HepG2 (cell line): ENCODE results near the gene ZNF747. TPM values are rescaled to one million over a fixed set of nuclear protein-coding genes. Genes with fewer than 3 reads are reported as not detected.
A peak's percentile ranks its signal among the peaks of the same experiment; 100 is the strongest.

Experiments
- ATAC-seq: fragments of 200-7000 bp; cut with Tn5 transposase; 3 replicates; pipeline ENCODE4 v1.9.1; 2020; ENCODE audit warnings: mild to moderate bottlenecking, moderate library complexity
- BruUV-seq: library from RNA; stranded (reverse); fragments of 400-500 nt; replicated peaks from 2 replicates; lab custom pipeline; 2021; lab: Mats Ljungman, UMichigan
- CTCF ChIA-PET: fragments of 300-600 bp; formaldehyde crosslinking; extraction: SDS; loops from one replicate; lab custom pipeline; 2021; ENCODE audit warnings: low total read pairs, inconsistent platforms, low intra/inter-chr PET ratio; lab: Yijun Ruan, JAX
- POLR2A ChIA-PET: fragments of 350-600 bp; sonication (Branson Sonifier 250); formaldehyde crosslinking; loops from one replicate; lab custom pipeline; 2020; ENCODE audit warnings: antibody characterized with exemption, inconsistent platforms; lab: Yijun Ruan, JAX
- DNase-seq: peaks from one replicate; pipeline ENCODE4 v3.0.0-alpha.2; 2015; ENCODE audit warnings: low spot score
- FAIRE-seq: peaks from 3 replicates; lab custom pipeline; 2011; peaks lifted over from hg19 to GRCh38; lab: Jason Lieb, UNC
- H2AFZ ChIP-seq: one replicate; pipeline ENCODE4 v1.6.1; 2011; ENCODE audit warnings: low read length, inconsistent platforms
- H3K27ac ChIP-seq: fragments of 300-600 bp; 3 replicates; pipeline ENCODE4 v1.8.0; 2011; ENCODE audit warnings: mixed run types, mild to moderate bottlenecking, mixed read lengths, low read length, inconsistent platforms; ENCODE audit not compliant: insufficient read depth; ENCODE audit errors: extremely low read length
- H3K27me3 ChIP-seq, 2 experiments: fragments of 200-600 bp in 1 of 2; 2 replicates in 1 of 2; 3 replicates in 1 of 2; pipeline versions ENCODE4 v1.6.0 to v1.8.0; 2011; ENCODE audit warnings: low read length in 2 of 2, mild to moderate bottlenecking in 2 of 2, moderate library complexity in 2 of 2, inconsistent platforms in 1 of 2; ENCODE audit not compliant: insufficient read depth in 2 of 2, control insufficient read depth in 1 of 2
- H3K36me3 ChIP-seq, 2 experiments: fragments of 200-600 bp in 1 of 2; replicated peaks in 1 of 2; 2 replicates in 1 of 2; 3 replicates in 1 of 2; pipeline versions ENCODE4 v1.5.1 to v1.8.0; 2011; ENCODE audit warnings: low read length in 2 of 2, inconsistent platforms in 1 of 2; ENCODE audit not compliant: insufficient read depth in 2 of 2, control insufficient read depth in 1 of 2
- H3K4me1 ChIP-seq: 2 replicates; pipeline ENCODE4 v1.5.1; 2012; ENCODE audit warnings: low read length, inconsistent platforms; ENCODE audit not compliant: insufficient read depth
- H3K4me2 ChIP-seq: 2 replicates; pipeline ENCODE4 v1.6.0; 2011; ENCODE audit warnings: low read depth, low read length, inconsistent platforms
- H3K4me3 ChIP-seq, 3 experiments: fragments of 200-600 bp in 1 of 3; sonication (generic), shearing (Covaris generic) in 1 of 3; replicated peaks in 1 of 3; 2 replicates each; pipeline ENCODE4 v1.5.1; 2011 to 2016; ENCODE audit warnings: low read length in 3 of 3, inconsistent platforms in 2 of 3, low read depth in 2 of 3, mild to moderate bottlenecking in 2 of 3, control low read depth in 1 of 3, mixed read lengths in 1 of 3; ENCODE audit not compliant: insufficient read depth in 1 of 3
- H3K79me2 ChIP-seq: one replicate; pipeline ENCODE4 v1.6.1; 2011; ENCODE audit warnings: low read length, inconsistent platforms; ENCODE audit not compliant: insufficient read depth
- H3K9ac ChIP-seq: 2 replicates; pipeline ENCODE4 v1.6.0; 2011; ENCODE audit warnings: mild to moderate bottlenecking, low read depth, low read length, inconsistent platforms; ENCODE audit not compliant: insufficient read depth
- H3K9me3 ChIP-seq: 2 replicates; pipeline ENCODE4 v1.5.1; 2012; ENCODE audit warnings: mild to moderate bottlenecking, low read length
- H4K20me1 ChIP-seq: 2 replicates; pipeline ENCODE4 v1.6.0; 2011; ENCODE audit warnings: inconsistent platforms, mild to moderate bottlenecking, low read length, moderate library complexity; ENCODE audit not compliant: insufficient read depth
- AGO2 ChIP-seq: fragments of 200-400 bp; formaldehyde crosslinking; optimal IDR thresholded peaks from 2 replicates; pipeline ENCODE3; 2017; ENCODE audit warnings: mild to moderate bottlenecking, low read depth, low read length, moderate library complexity
- ATF5 ChIP-seq: sonication (generic); formaldehyde crosslinking; IDR thresholded peaks from 2 replicates; pipeline ENCODE4 v1.4.0; 2020; ENCODE audit warnings: mild to moderate bottlenecking, low read depth, missing genetic modification reagents
- CREBL2 ChIP-seq: sonication (generic); formaldehyde crosslinking; IDR thresholded peaks from 2 replicates; pipeline ENCODE4 v1.8.1; 2023; ENCODE audit warnings: missing genetic modification reagents, mild to moderate bottlenecking, borderline replicate concordance
- KAT2B ChIP-seq: fragments of 150-350 bp; IDR thresholded peaks from 2 replicates; pipeline ENCODE4 v1.6.1; 2014; ENCODE audit warnings: low read depth, low read length, borderline replicate concordance
- MXD1 ChIP-seq: sonication (generic); formaldehyde crosslinking; IDR thresholded peaks from 2 replicates; pipeline ENCODE4 v1.4.0; 2020; ENCODE audit warnings: mild to moderate bottlenecking, missing genetic modification reagents
- NAIF1 ChIP-seq: sonication (generic); formaldehyde crosslinking; IDR thresholded peaks from 2 replicates; pipeline ENCODE4 v1.5.0; 2020; ENCODE audit warnings: mild to moderate bottlenecking, missing genetic modification reagents, borderline replicate concordance
- NFIC ChIP-seq: IDR thresholded peaks from 2 replicates; pipeline ENCODE4 v1.6.1; 2012; ENCODE audit warnings: mild to moderate bottlenecking, low read length, inconsistent platforms
- SETDB1 ChIP-seq: sonication (generic); formaldehyde crosslinking; IDR thresholded peaks from 2 replicates; pipeline ENCODE4 v1.5.1; 2020; ENCODE audit warnings: missing genetic modification reagents, mild to moderate bottlenecking, borderline replicate concordance
- SMYD3 ChIP-seq: sonication (generic); formaldehyde crosslinking; IDR thresholded peaks from 2 replicates; pipeline ENCODE4 v1.8.1; 2023; ENCODE audit warnings: mild to moderate bottlenecking, missing genetic modification reagents
- TRIM24 ChIP-seq: sonication (generic); formaldehyde crosslinking; IDR thresholded peaks from 2 replicates; pipeline ENCODE4 v1.8.0; 2022; ENCODE audit warnings: mild to moderate bottlenecking, missing genetic modification reagents
- ZFP36L2 ChIP-seq: sonication (generic); formaldehyde crosslinking; IDR thresholded peaks from 2 replicates; pipeline ENCODE4 v1.4.0; 2020; ENCODE audit warnings: missing genetic modification reagents
- ZNF282 ChIP-seq: fragments of 450-650 bp; IDR thresholded peaks from 2 replicates; pipeline ENCODE4 v1.6.1; 2018; ENCODE audit not compliant: partially characterized antibody
- ZNF431 ChIP-seq: sonication (generic); formaldehyde crosslinking; IDR thresholded peaks from 2 replicates; pipeline ENCODE4 v1.9.0; 2022; ENCODE audit warnings: missing genetic modification reagents, low read depth, mild to moderate bottlenecking, borderline replicate concordance
- ZNF781 ChIP-seq: sonication (generic); formaldehyde crosslinking; IDR thresholded peaks from 2 replicates; pipeline ENCODE4 v1.5.1; 2020; ENCODE audit warnings: borderline replicate concordance, mild to moderate bottlenecking, missing genetic modification reagents; ENCODE audit errors: not compliant biosample characterization
- WGBS: methylation state at CpG from one replicate; pipeline ENCODE4 v1.1.6; 2017; ENCODE audit warnings: low lambda C conversion rate; 5-methylcytosine and 5-hydroxymethylcytosine counted together
- in situ Hi-C: cut with HindIII; loops from 2 replicates; pipeline ENCODE4 v1.10.0; 2017; ENCODE audit warnings: low pct_unique_long_range_greater_than_20kb; ENCODE audit not compliant: extremely low pct_ligation_motif_present
- intact Hi-C: fragments of 100-400 bp; cut with micrococcal nuclease; formaldehyde crosslinking; loops from one replicate; pipeline ENCODE4 v1.10.0; 2022; ENCODE audit not compliant: unreplicated experiment
- polyA plus RNA-seq, 8 experiments: library from polyadenylated mRNA; depleted of rRNA in 3 of 8; stranded (reverse) in 7 of 8; unstranded in 1 of 8; fragments of >200 nt; fragmentation: Illumina TruSeq in 4 of 8; extraction: Trizol in 4 of 8; gene quantifications; 2 replicates each; pipeline versions ENCODE4 v1.2.1 to v1.2.3, GENCODE V29; 2011 to 2016; ENCODE audit warnings: low read depth in 4 of 8, missing spikeins in 1 of 8, mixed read lengths in 1 of 8; ENCODE audit not compliant: insufficient read depth in 1 of 8
- total RNA-seq, 5 experiments: library from RNA; depleted of rRNA; stranded (reverse); fragments of >200 nt; fragmentation: Illumina TruSeq; extraction: Trizol; gene quantifications; 2 replicates each; pipeline ENCODE4 v1.2.3, GENCODE V29; 2016; ENCODE audit warnings: low read depth in 1 of 5

The ZNF747 gene
- total and polyA plus RNA-seq, 2 of the 13 experiments (the other 11 are each of a cell fraction or from before 2014, with no cell fraction given), result 7.2 to 10.2 TPM

GRCh38 chr16:30582611-30583340 is 48.1 kb upstream of the ZNF747 start:
- 97% methylated on average over 48 of the region's 48 CpGs for WGBS
- DNase-seq, result no peak
- Histone ChIP-seq H3K4me1 (no peaks in the 10 kb centered on the region), H3K9me3 (no peaks in the 10 kb centered on the region), H4K20me1 (no peaks in the 10 kb centered on the region), H3K9ac (no peak overlapping the region), H3K4me2 (no peak overlapping the region)
- intact Hi-C loops, result no loop called here
- POLR2A ChIA-PET, result no interaction called here
- TF ChIP-seq AGO2, result peak; percentile 30
- TF ChIP-seq NFIC, result no peak
- TF ChIP-seq, all 625 proteins: peak for 1
- Histone ChIP-seq H3K4me3 (no peak overlapping the region), H2AFZ (no peak overlapping the region), H3K79me2 (no peaks in the 10 kb centered on the region), H3K36me3 (peaks cover 0 to 1% of the 10 kb centered on the region in 2 experiments; a peak in 1 of 5 replicates), H3K27ac (no peak overlapping the region), H3K27me3 (no peaks in the 10 kb centered on the region)
- no TSS peak for BruUV-seq
- no peak for ATAC-seq
- CTCF ChIA-PET, result no interaction called here
- in situ Hi-C loops, result no loop called here
- no peak for FAIRE-seq

- Histone ChIP-seq H3K36me3 (peaks cover 1 to 2% of the 10 kb centered on the region in 2 experiments; a peak in 1 of 5 replicates), H3K27me3 (no peaks in the 10 kb centered on the region), H3K9me3 (no peaks in the 10 kb centered on the region), H3K4me2 (no peak overlapping the region), H3K27ac (no peak overlapping the region), H4K20me1 (no peaks in the 10 kb centered on the region), H2AFZ (no peak overlapping the region), H3K4me1 (peaks cover 7% of the 10 kb centered on the region), H3K9ac (no peak overlapping the region), H3K4me3 (no peak overlapping the region), H3K79me2 (no peaks in the 10 kb centered on the region)
- TF ChIP-seq ZNF431 (CRISPR knock-in tag) (no peak), KAT2B (no peak), ZNF781 (CRISPR knock-in tag) (no peak), ZFP36L2 (CRISPR knock-in tag) (no peak), SMYD3 (CRISPR knock-in tag) (no peak), SETDB1 (CRISPR knock-in tag) (no peak), CREBL2 (CRISPR knock-in tag) (no peak), ATF5 (CRISPR knock-in tag) (no peak), NAIF1 (CRISPR knock-in tag) (no peak), TRIM24 (CRISPR knock-in tag) (no peak), ZNF282 (no peak), MXD1 (CRISPR knock-in tag) (no peak)
- ChIA-PET POLR2A (no interaction called here), CTCF (no interaction called here)
- intact Hi-C loops (no loop called here), in situ Hi-C loops (no loop called here)
- ATAC-seq (no peak), FAIRE-seq (no peak), DNase-seq (no peak)
- no TSS peak for BruUV-seq
- 98% methylated on average over 4 of the region's 7 CpGs for WGBS
Observed at GRCh38 chr16:30581457-30581856, 46.8 kb upstream of the ZNF747 start.
